HG02642 (cell line): ENCODE results near the gene ADCY10.
"Not testable (repeated sequence)": the region's sequence is repeated elsewhere in the genome, so short reads cannot be mapped to it uniquely, and the experiment has no call there.

Experiments used
- ATAC-seq: cut with Tn5 transposase; IDR thresholded peaks from one replicate; pipeline ENCODE4 v1.9.1; 2021; ENCODE audit warnings: mild to moderate bottlenecking; ENCODE audit not compliant: unreplicated experiment, poor library complexity

The ADCY10 gene

GRCh38 chr1:167821969-167822685 lies 91.8 kb downstream of the ADCY10 start:
- ATAC-seq: no peak

GRCh38 chr1:167821356-167821685 lies 92.6 kb downstream of the ADCY10 start:
- ATAC-seq: no peak

GRCh38 chr1:167820684-167821355 lies 93.1 kb downstream of the ADCY10 start:
- ATAC-seq: no peak

GRCh38 chr1:167819849-167820683 lies 93.9 kb downstream of the ADCY10 start:
- peak; percentile 80 for ATAC-seq

GRCh38 chr1:167815650-167816049 lies 98.3 kb downstream of the ADCY10 start:
- no peak for ATAC-seq

GRCh38 chr1:167812972-167813371 lies 101.0 kb downstream of the ADCY10 start:
- ATAC-seq: no peak

- no peak for ATAC-seq
Measured at GRCh38 chr1:167808690-167809089, 105.2 kb downstream of the ADCY10 start.

- no peak for ATAC-seq
Measured at GRCh38 chr1:167808104-167808503, 105.8 kb downstream of the ADCY10 start.

GRCh38 chr1:167806676-167807075 lies 107.3 kb downstream of the ADCY10 start:
- not testable (repeated sequence) for ATAC-seq

GRCh38 chr1:167806235-167806634 lies 107.7 kb downstream of the ADCY10 start:
- not testable (repeated sequence) for ATAC-seq

GRCh38 chr1:167805041-167805556 lies 108.8 kb downstream of the ADCY10 start:
- ATAC-seq: no peak

- peak; percentile 94 for ATAC-seq
Measured at GRCh38 chr1:167803358-167804207, 110.4 kb downstream of the ADCY10 start.

- no peak for ATAC-seq
Measured at GRCh38 chr1:167802235-167802634, 111.7 kb downstream of the ADCY10 start.

- ATAC-seq: no peak
Measured at GRCh38 chr1:167800251-167800650, 113.7 kb downstream of the ADCY10 start.

GRCh38 chr1:167799747-167800146 lies 114.2 kb downstream of the ADCY10 start:
- ATAC-seq: no peak

- ATAC-seq: no peak
Measured at GRCh38 chr1:167798952-167799351, 115.0 kb downstream of the ADCY10 start.

GRCh38 chr1:167797015-167797414 lies 116.9 kb downstream of the ADCY10 start:
- ATAC-seq: no peak

- ATAC-seq: no peak
Measured at GRCh38 chr1:167795810-167796740, 117.9 kb downstream of the ADCY10 start.

GRCh38 chr1:167794043-167794442 lies 119.9 kb downstream of the ADCY10 start:
- ATAC-seq: no peak
